H1 (cell line): ENCODE measurements around the gene RNF135. TPM values are rescaled to one million over a fixed set of nuclear protein-coding genes. Genes with fewer than 3 reads are reported as not detected.
"Not testable (repeated sequence)": the region's sequence is repeated elsewhere in the genome, so short reads cannot be mapped to it uniquely, and the experiment has no call there.

ENCODE experiments used
- CTCF ChIA-PET: fragments of 300-600 bp; sonication (Branson Sonifier 250); formaldehyde crosslinking; loops from one replicate; lab custom pipeline; 2021; ENCODE audit not compliant: partially characterized antibody; lab: Charles Lee
- POLR2A ChIA-PET: fragments of 300-600 bp; sonication (Branson Sonifier 250); formaldehyde crosslinking; loops from one replicate; lab custom pipeline; 2021; ENCODE audit warnings: inconsistent platforms; ENCODE audit not compliant: partially characterized antibody; lab: Charles Lee
- DNase-seq, 2 experiments: peaks; one replicate each; pipeline versions ENCODE4 v3.0.0 to v3.0.0-alpha.2; 2010 to 2022; ENCODE audit warnings: low spot score in 2 of 2, low read depth in 1 of 2, mixed read lengths in 1 of 2
- FAIRE-seq: peaks from 2 replicates; lab custom pipeline; 2011; peaks lifted over from hg19 to GRCh38; lab: Jason Lieb, UNC
- H2AFZ ChIP-seq: 2 replicates; pipeline ENCODE4 v1.8.1; 2012; ENCODE audit warnings: low read length, inconsistent platforms
- H2AK5ac ChIP-seq: 2 replicates; pipeline ENCODE4 v1.6.1; 2013; ENCODE audit warnings: low read depth, low read length
- H2BK120ac ChIP-seq: replicated peaks from 2 replicates; pipeline ENCODE3; 2013; ENCODE audit warnings: low read depth, low read length, inconsistent platforms
- H2BK12ac ChIP-seq: 2 replicates; pipeline ENCODE4 v1.6.1; 2013; ENCODE audit warnings: low read depth, low read length
- H2BK15ac ChIP-seq: 2 replicates; pipeline ENCODE4 v1.6.1; 2013; ENCODE audit warnings: low read length
- H2BK20ac ChIP-seq: 2 replicates; pipeline ENCODE4 v1.6.1; 2013; ENCODE audit warnings: low read length
- H2BK5ac ChIP-seq: 2 replicates; pipeline ENCODE4 v1.6.1; 2013; ENCODE audit warnings: low read depth, low read length
- H3K14ac ChIP-seq: 2 replicates; pipeline ENCODE4 v1.6.1; 2013; ENCODE audit warnings: inconsistent platforms; ENCODE audit not compliant: insufficient read length
- H3K18ac ChIP-seq: 2 replicates; pipeline ENCODE4 v1.6.1; 2013; ENCODE audit warnings: low read length; ENCODE audit errors: extremely low read depth
- H3K23ac ChIP-seq: 2 replicates; pipeline ENCODE4 v1.6.1; 2013; ENCODE audit warnings: inconsistent platforms; ENCODE audit not compliant: insufficient read length
- H3K23me2 ChIP-seq: 2 replicates; pipeline ENCODE4 v1.6.1; 2013; ENCODE audit warnings: low read depth, low read length
- H3K27ac ChIP-seq: 2 replicates; pipeline ENCODE4 v1.6.1; 2011; ENCODE audit warnings: low read depth, low read length, inconsistent platforms
- H3K27me3 ChIP-seq, 4 experiments: replicated peaks in 1 of 4; 1 replicate in 1 of 4; 2 replicates in 3 of 4; pipeline versions ENCODE4 v1.6.1 to v1.8.1; 2011 to 2013; ENCODE audit warnings: low read length in 3 of 4, mild to moderate bottlenecking in 3 of 4, inconsistent platforms in 2 of 4, mixed read lengths in 2 of 4, moderate library complexity in 1 of 4; ENCODE audit not compliant: control insufficient read depth in 3 of 4, insufficient read depth in 3 of 4; ENCODE audit errors: extremely low read depth in 1 of 4
- H3K36me3 ChIP-seq, 4 experiments: 2 replicates each; pipeline versions ENCODE4 v1.6.1 to v1.8.1; 2011 to 2013; ENCODE audit warnings: mild to moderate bottlenecking in 4 of 4, low read length in 3 of 4, moderate library complexity in 2 of 4, control low read depth in 1 of 4, inconsistent platforms in 1 of 4; ENCODE audit not compliant: insufficient read depth in 4 of 4, control insufficient read depth in 2 of 4
- H3K4ac ChIP-seq: replicated peaks from 2 replicates; pipeline ENCODE3; 2013; ENCODE audit warnings: low read length, low read depth, mixed read lengths, inconsistent platforms; ENCODE audit not compliant: insufficient read length
- H3K4me1 ChIP-seq, 4 experiments: replicated peaks in 1 of 4; 1 replicate in 1 of 4; 2 replicates in 3 of 4; pipeline versions ENCODE4 v1.6.1 to v1.8.1; 2011 to 2013; ENCODE audit warnings: low read length in 3 of 4, inconsistent platforms in 2 of 4, mixed read lengths in 1 of 4; ENCODE audit not compliant: insufficient read depth in 4 of 4, control insufficient read depth in 3 of 4
- H3K4me2 ChIP-seq, 2 experiments: 2 replicates each; pipeline versions ENCODE4 v1.6.1 to v1.8.1; 2011 to 2013; ENCODE audit warnings: low read depth in 2 of 2, low read length in 2 of 2, control low read depth in 1 of 2, inconsistent platforms in 1 of 2, mild to moderate bottlenecking in 1 of 2; ENCODE audit not compliant: insufficient read depth in 1 of 2
- H3K4me3 ChIP-seq, 4 experiments: fragments of 200-600, 300-600 bp in 1 of 4; sonication (generic), shearing (Covaris generic), sonication (Bioruptor Twin) in 1 of 4; 2 replicates each; pipeline versions ENCODE4 v1.5.1 to v1.8.1; 2011 to 2016; ENCODE audit warnings: low read length in 4 of 4, low read depth in 3 of 4, control low read depth in 2 of 4, inconsistent platforms in 2 of 4, mild to moderate bottlenecking in 2 of 4, mixed read lengths in 1 of 4, moderate library complexity in 1 of 4; ENCODE audit not compliant: insufficient read depth in 2 of 4; ENCODE audit errors: extremely low read depth in 1 of 4
- H3K56ac ChIP-seq: replicated peaks from 2 replicates; pipeline ENCODE3; 2013; ENCODE audit warnings: low read depth, mild to moderate bottlenecking, mixed read lengths, low read length, inconsistent platforms; ENCODE audit not compliant: insufficient read length
- H3K79me1 ChIP-seq: 2 replicates; pipeline ENCODE4 v1.6.1; 2013; ENCODE audit warnings: low read depth, low read length, control low read depth
- H3K79me2 ChIP-seq, 2 experiments: 2 replicates each; pipeline versions ENCODE4 v1.6.1 to v1.8.1; 2012 to 2013; ENCODE audit warnings: low read length in 2 of 2, mild to moderate bottlenecking in 2 of 2, inconsistent platforms in 1 of 2; ENCODE audit not compliant: insufficient read depth in 2 of 2, control insufficient read depth in 1 of 2
- H3K9ac ChIP-seq, 4 experiments: replicated peaks in 1 of 4; 1 replicate in 1 of 4; 2 replicates in 3 of 4; pipeline versions ENCODE4 v1.6.1 to v1.8.1; 2011 to 2013; ENCODE audit warnings: low read depth in 3 of 4, low read length in 3 of 4, control low read depth in 2 of 4, mild to moderate bottlenecking in 2 of 4, moderate library complexity in 2 of 4, inconsistent platforms in 1 of 4; ENCODE audit errors: extremely low read depth in 1 of 4
- H3K9me3 ChIP-seq, 2 experiments: 2 replicates each; pipeline versions ENCODE4 v1.6.1 to v1.8.1; 2012 to 2013; ENCODE audit warnings: mild to moderate bottlenecking in 2 of 2, moderate library complexity in 2 of 2, control low read depth in 1 of 2, inconsistent platforms in 1 of 2, low read depth in 1 of 2, low read length in 1 of 2, mixed read lengths in 1 of 2; ENCODE audit not compliant: insufficient read depth in 2 of 2
- H4K20me1 ChIP-seq, 2 experiments: replicated peaks in 1 of 2; 2 replicates each; pipeline versions ENCODE3 to v1.8.1; 2011 to 2013; ENCODE audit warnings: inconsistent platforms in 2 of 2, low read length in 2 of 2, mild to moderate bottlenecking in 1 of 2; ENCODE audit not compliant: insufficient read depth in 2 of 2, control insufficient read depth in 1 of 2
- H4K5ac ChIP-seq: 2 replicates; pipeline ENCODE4 v1.6.1; 2013; ENCODE audit warnings: low read length, low read depth, mixed read lengths, inconsistent platforms; ENCODE audit not compliant: insufficient read length
- H4K8ac ChIP-seq: 2 replicates; pipeline ENCODE4 v1.8.0; 2013; ENCODE audit warnings: mild to moderate bottlenecking, moderate library complexity, low read length, inconsistent platforms; ENCODE audit not compliant: insufficient read depth; ENCODE audit errors: extremely low read depth
- H4K91ac ChIP-seq: replicated peaks from 2 replicates; pipeline ENCODE3; 2013; ENCODE audit warnings: low read length, mixed read lengths, inconsistent platforms; ENCODE audit not compliant: insufficient read length
- WGBS, 2 experiments: shearing (Covaris generic) in 1 of 2; methylation state at CpG; one replicate each; pipeline versions ENCODE4 v1.1.6 to v1.1.7; 2013 to 2015; ENCODE audit warnings: low lambda C conversion rate in 2 of 2, mixed read lengths in 2 of 2, inconsistent platforms in 1 of 2, low coverage in 1 of 2, missing lambda C conversion rate in 1 of 2; ENCODE audit not compliant: insufficient replicate concordance in 2 of 2, insufficient coverage in 1 of 2, insufficient read length in 1 of 2; ENCODE audit errors: extremely low coverage in 1 of 2, missing lambda C conversion rate in 1 of 2; 5-methylcytosine and 5-hydroxymethylcytosine counted together
- polyA plus RNA-seq, 7 experiments: library from polyadenylated mRNA; depleted of rRNA in 3 of 7; stranded (reverse) in 5 of 7; unstranded in 2 of 7; fragments of >200 nt in 5 of 7; fragments of 200-250 nt in 2 of 7; gene quantifications; 1 replicate in 5 of 7; 2 replicates in 1 of 7; 4 replicates in 1 of 7; pipeline versions ENCODE4 v1.2.1 to v1.2.3, GENCODE V29; 2011 to 2013; ENCODE audit warnings: missing spikeins in 2 of 7, mixed read lengths in 2 of 7
- total RNA-seq: library from RNA; stranded (reverse); fragmentation: NEBNext Ultra II Directional; extraction: Animal tissue kit (Norgen Biotek cat#: 25700); gene quantifications from 2 replicates; pipeline ENCODE4 v1.2.1, GENCODE V29; 2021

Gene RNF135
- total and polyA plus RNA-seq, 2 of the 8 experiments (the other 6 are each of a cell fraction or from before 2014, with no cell fraction given): 8.8 to 9.0 TPM

DNA sequence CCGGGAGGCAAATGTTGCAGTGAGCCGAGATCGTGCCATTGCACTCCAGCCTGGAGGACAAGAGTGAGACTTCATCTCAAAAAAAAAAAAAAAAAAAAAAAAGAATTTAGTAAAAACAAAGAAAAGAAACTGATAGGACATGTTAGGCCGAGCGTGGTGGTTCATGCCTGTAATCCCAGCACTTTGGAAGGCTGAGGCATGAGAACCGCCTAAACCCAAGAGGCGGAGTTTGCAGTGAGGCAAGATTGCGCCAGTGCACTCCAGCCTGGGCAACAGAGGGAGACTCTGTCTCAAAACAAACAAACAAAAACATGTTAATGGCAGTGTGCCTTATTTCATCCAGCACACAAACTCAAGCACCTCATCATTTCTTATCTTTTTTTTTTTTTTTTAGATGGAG lies 6.5 kb upstream of the RNF135 start:
- H3K27me3 ChIP-seq, H3K18ac ChIP-seq, H2BK120ac ChIP-seq, H2BK12ac ChIP-seq, H3K4me2 ChIP-seq, H3K79me2 ChIP-seq, H4K91ac ChIP-seq, H3K9ac ChIP-seq, H2AK5ac ChIP-seq, H2BK15ac ChIP-seq, H2BK5ac ChIP-seq, H3K4me3 ChIP-seq, H3K4ac ChIP-seq, H3K36me3 ChIP-seq, H3K27ac ChIP-seq, H3K14ac ChIP-seq, H2AFZ ChIP-seq, DNase-seq, H4K8ac ChIP-seq, CTCF ChIA-PET, H3K56ac ChIP-seq, H3K9me3 ChIP-seq, H2BK20ac ChIP-seq, H3K4me1 ChIP-seq, FAIRE-seq, H3K79me1 ChIP-seq, POLR2A ChIA-PET, H4K20me1 ChIP-seq, H4K5ac ChIP-seq, H3K23me2 ChIP-seq, H3K23ac ChIP-seq: not testable (repeated sequence)
- 78% methylated on average over 8 of the region's 8 CpGs; no CpG with 5 or more reads in 1 of the 2 experiments for WGBS, 2 experiments
